HCT116 (cell line): ENCODE measurements around the gene KPNA1. TPM values are rescaled to one million over a fixed set of nuclear protein-coding genes. Genes with fewer than 3 reads are reported as not detected.

ENCODE experiments used
- ATAC-seq: fragments of 200-7000 bp; cut with Tn5 transposase; 2 replicates; pipeline ENCODE4 v1.9.1; 2020; ENCODE audit warnings: mild to moderate bottlenecking, moderate library complexity
- BruUV-seq: library from RNA; stranded (reverse); fragments of 400-500 nt; replicated peaks from 2 replicates; lab custom pipeline; 2021; lab: Mats Ljungman, UMichigan
- CTCF ChIA-PET: fragments of 300-600 bp; sonication (Branson Sonifier 250); formaldehyde crosslinking; loops from one replicate; lab custom pipeline; 2021; ENCODE audit warnings: antibody characterized with exemption; lab: Charles Lee
- POLR2A ChIA-PET: fragments of 300-600, 350-600 bp; sonication (Branson Sonifier 250); formaldehyde crosslinking; loops from one replicate; lab custom pipeline; 2021; ENCODE audit warnings: antibody characterized with exemption; lab: Charles Lee
- RAD21 ChIA-PET, 2 experiments: fragments of 300-600 bp; sonication (Branson Sonifier 250); formaldehyde crosslinking; loops; one replicate each; lab custom pipeline; 2023; ENCODE audit warnings: low total read pairs in 2 of 2; ENCODE audit not compliant: uncharacterized antibody in 2 of 2, unreplicated experiment in 2 of 2, low non-redundant PET in 1 of 2; lab: Charles Lee
- DNase-seq: peaks from one replicate; pipeline ENCODE4 v3.0.0-alpha.2; 2010; ENCODE audit warnings: low read depth, low spot score
- H2AFZ ChIP-seq: fragments of 200-600 bp; shearing (Covaris generic), sonication (generic); 2 replicates; pipeline ENCODE4 v1.6.1; 2017; ENCODE audit warnings: low read depth, mixed run types, mixed read lengths, antibody characterized with exemption, low read length; ENCODE audit not compliant: poor library complexity, severe bottlenecking
- H3K27ac ChIP-seq: 2 replicates; pipeline ENCODE4 v1.5.1; 2012; ENCODE audit warnings: low read depth, low read length
- H3K27me3 ChIP-seq: fragments of 200-600 bp; sonication (generic); 2 replicates; pipeline ENCODE4 v1.6.1; 2016; ENCODE audit warnings: mixed run types, low read length, mixed read lengths; ENCODE audit not compliant: insufficient read depth
- H3K36me3 ChIP-seq, 2 experiments: fragments of 200-500 bp in 1 of 2; fragments of 200-600 bp in 1 of 2; sonication (Bioruptor generic) in 1 of 2; sonication (generic) in 1 of 2; 2 replicates each; pipeline versions ENCODE4 v1.5.1 to v1.6.1; 2014 to 2016; ENCODE audit warnings: low read length in 2 of 2, inconsistent platforms in 1 of 2, mixed read lengths in 1 of 2, mixed run types in 1 of 2; ENCODE audit not compliant: insufficient read depth in 2 of 2, control insufficient read depth in 1 of 2
- H3K4me1 ChIP-seq, 2 experiments: fragments of 200-600 bp in 1 of 2; sonication (generic) in 1 of 2; 2 replicates each; pipeline versions ENCODE4 v1.5.1 to v1.6.1; 2012 to 2017; ENCODE audit warnings: low read length in 2 of 2, inconsistent platforms in 1 of 2, mild to moderate bottlenecking in 1 of 2, mixed read lengths in 1 of 2, mixed run types in 1 of 2, moderate library complexity in 1 of 2; ENCODE audit not compliant: insufficient read depth in 2 of 2, control insufficient read depth in 1 of 2
- H3K4me2 ChIP-seq: fragments of 200-600 bp; sonication (generic); 2 replicates; pipeline ENCODE4 v1.6.1; 2017; ENCODE audit warnings: mixed run types, low read length, mixed read lengths
- H3K4me3 ChIP-seq, 2 experiments: fragments of 200-600 bp in 1 of 2; sonication (generic) in 1 of 2; replicated peaks in 1 of 2; 2 replicates each; pipeline ENCODE4 v1.5.1; 2011 to 2016; ENCODE audit warnings: low read length in 2 of 2, control low read depth in 1 of 2, low read depth in 1 of 2, mild to moderate bottlenecking in 1 of 2, mixed read lengths in 1 of 2, mixed run types in 1 of 2
- H3K79me2 ChIP-seq: fragments of 200-600 bp; sonication (generic); 2 replicates; pipeline ENCODE4 v1.6.1; 2017; ENCODE audit warnings: mild to moderate bottlenecking, mixed run types, low read length, moderate library complexity, mixed read lengths; ENCODE audit not compliant: insufficient read depth
- H3K9ac ChIP-seq: fragments of 200-600 bp; sonication (generic); 2 replicates; pipeline ENCODE4 v1.6.1; 2016; ENCODE audit warnings: low read length, mixed read lengths
- H3K9me2 ChIP-seq: fragments of 200-600 bp; sonication (generic), shearing (Covaris generic); 2 replicates; pipeline ENCODE4 v1.6.1; 2017; ENCODE audit warnings: mixed run types, mild to moderate bottlenecking, moderate library complexity; ENCODE audit not compliant: insufficient read depth
- H3K9me3 ChIP-seq, 2 experiments: fragments of 200-500 bp in 1 of 2; fragments of 200-600 bp in 1 of 2; sonication (Bioruptor generic) in 1 of 2; sonication (generic) in 1 of 2; 2 replicates each; pipeline ENCODE4 v1.6.1; 2014 to 2017; ENCODE audit warnings: low read length in 2 of 2, mixed read lengths in 2 of 2, inconsistent platforms in 1 of 2, low read depth in 1 of 2, mild to moderate bottlenecking in 1 of 2, mixed run types in 1 of 2, moderate library complexity in 1 of 2; ENCODE audit not compliant: control insufficient read depth in 1 of 2, insufficient read depth in 1 of 2
- H4K20me1 ChIP-seq: fragments of 200-600 bp; sonication (generic), shearing (Covaris generic); 2 replicates; pipeline ENCODE4 v1.6.1; 2017; ENCODE audit warnings: mixed run types, mild to moderate bottlenecking, moderate library complexity; ENCODE audit not compliant: insufficient read depth
- ATF3 ChIP-seq: IDR thresholded peaks from 2 replicates; pipeline ENCODE4 v1.6.1; 2012
- CBX3 ChIP-seq: IDR thresholded peaks from 2 replicates; pipeline ENCODE4 v1.6.1; 2012; ENCODE audit warnings: low read depth
- CTCF ChIP-seq, 3 experiments: fragments of 200-600 bp in 1 of 3; sonication (generic) in 1 of 3; IDR thresholded peaks in 2 of 3; conservative IDR thresholded peaks in 1 of 3; 2 replicates each; pipeline ENCODE4 v1.5.1; 2012 to 2017; ENCODE audit warnings: low read depth in 2 of 3, low read length in 2 of 3, antibody characterized with exemption in 1 of 3, borderline replicate concordance in 1 of 3, control low read depth in 1 of 3, mild to moderate bottlenecking in 1 of 3, mixed read lengths in 1 of 3, mixed run types in 1 of 3, moderate library complexity in 1 of 3; ENCODE audit not compliant: insufficient read depth in 1 of 3
- EGR1 ChIP-seq: IDR thresholded peaks from 2 replicates; pipeline ENCODE4 v1.6.1; 2012; ENCODE audit warnings: low read depth
- ELF1 ChIP-seq: IDR thresholded peaks from 2 replicates; pipeline ENCODE4 v1.6.1; 2012; ENCODE audit warnings: low read depth, borderline replicate concordance
- EZH2phosphoT487 ChIP-seq: fragments of 200-600 bp; IDR thresholded peaks from 2 replicates; pipeline ENCODE4 v1.6.1; 2018; ENCODE audit warnings: antibody characterized with exemption, borderline replicate concordance
- JUND ChIP-seq: IDR thresholded peaks from 2 replicates; pipeline ENCODE4 v1.6.1; 2012
- MAX ChIP-seq: IDR thresholded peaks from 2 replicates; pipeline ENCODE4 v1.6.1; 2012
- POLR2A ChIP-seq: IDR thresholded peaks from 2 replicates; pipeline ENCODE4 v1.7.0; 2011; ENCODE audit warnings: borderline replicate concordance; ENCODE audit not compliant: insufficient read depth, insufficient read length; ENCODE audit errors: extremely low read depth
- POLR2AphosphoS5 ChIP-seq: IDR thresholded peaks from 2 replicates; pipeline ENCODE4 v1.6.1; 2011; ENCODE audit warnings: mild to moderate bottlenecking, low read depth, low read length, moderate library complexity
- RAD21 ChIP-seq: IDR thresholded peaks from 2 replicates; pipeline ENCODE4 v1.6.1; 2012; ENCODE audit warnings: low read depth, mild to moderate bottlenecking
- SIN3A ChIP-seq: IDR thresholded peaks from 2 replicates; pipeline ENCODE4 v1.6.1; 2012; ENCODE audit warnings: low read depth
- SRF ChIP-seq: IDR thresholded peaks from 2 replicates; pipeline ENCODE4 v1.6.1; 2012; ENCODE audit warnings: low read depth
- TCF7L2 ChIP-seq: IDR thresholded peaks from 2 replicates; pipeline ENCODE4 v1.7.0; 2011; ENCODE audit warnings: borderline replicate concordance, inconsistent platforms; ENCODE audit not compliant: insufficient read depth, insufficient read length; ENCODE audit errors: extremely low read depth
- YY1 ChIP-seq: IDR thresholded peaks from 2 replicates; pipeline ENCODE4 v1.6.1; 2011; ENCODE audit warnings: low read length, low read depth, moderate library complexity, mild to moderate bottlenecking; ENCODE audit not compliant: insufficient replicate concordance; ENCODE audit errors: extremely low read depth
- ZBTB33 ChIP-seq: IDR thresholded peaks from 2 replicates; pipeline ENCODE4 v1.6.1; 2011; ENCODE audit warnings: mild to moderate bottlenecking, low read length, moderate library complexity; ENCODE audit not compliant: insufficient replicate concordance; ENCODE audit errors: extremely low read depth
- ZFX ChIP-seq: fragments of 450-650 bp; IDR thresholded peaks from 2 replicates; pipeline ENCODE4 v1.6.1; 2017
- intact Hi-C: fragments of 100-400 bp; cut with micrococcal nuclease; formaldehyde crosslinking; loops from 2 replicates; pipeline ENCODE4 v1.10.0; 2022
- total RNA-seq: library from RNA; stranded (reverse); gene quantifications from one replicate; pipeline ENCODE4 v1.2.1, GENCODE V29; 2021; ENCODE audit not compliant: unreplicated experiment

Gene KPNA1
- total RNA-seq, 1 experiment from 2014 or later: 73.4 TPM

- no peak overlapping the region for H3K4me2 ChIP-seq
- H3K27me3 ChIP-seq: no peaks in the 10 kb centered on the region
- ChIA-PET RAD21 (no interaction called here), CTCF (interaction anchor here (1.1 kb wide), 1 partner anchor 22 kb away, joined by 3 read pairs; the partner anchor contains the start of gene FAM162A), POLR2A (no interaction called here)
- H3K4me3 ChIP-seq: no peak overlapping the region
- H3K9me3 ChIP-seq: no peaks in the 10 kb centered on the region
- TF ChIP-seq ZBTB33: no peak
- no peak for TF ChIP-seq MAX
- no peak for TF ChIP-seq POLR2AphosphoS5
- TF ChIP-seq TCF7L2: no peak
- TF ChIP-seq SRF: no peak
- TF ChIP-seq SIN3A: no peak
- DNase-seq: no peak
- peaks cover 28 to 42% of the 10 kb centered on the region in 2 experiments for H3K36me3 ChIP-seq
- no peak overlapping the region for H3K27ac ChIP-seq
- H4K20me1 ChIP-seq: no peaks in the 10 kb centered on the region; the same call in 1 of the 2 replicates
- H3K4me1 ChIP-seq: no peaks in the 10 kb centered on the region
- no peak overlapping the region for H2AFZ ChIP-seq
- no peaks in the 10 kb centered on the region for H3K9me2 ChIP-seq
- no peak overlapping the region for H3K9ac ChIP-seq
- peaks cover 1% of the 10 kb centered on the region; the same call in 1 of the 2 replicates for H3K79me2 ChIP-seq
- ATAC-seq: no peak
- intact Hi-C loops: no loop called here
- BruUV-seq: no TSS peak
Observed at GRCh38 chr3:122406198-122406597, 108.5 kb downstream of the KPNA1 start.

GRCh38 chr3:122405015-122405414 is 109.7 kb downstream of the KPNA1 start:
- Histone ChIP-seq H3K9ac (no peak overlapping the region), H3K9me2 (no peaks in the 10 kb centered on the region), H2AFZ (no peak overlapping the region), H3K27me3 (no peaks in the 10 kb centered on the region), H3K79me2 (peaks cover 7% of the 10 kb centered on the region; the same call in 1 of the 2 replicates), H3K36me3 (peaks cover 18 to 42% of the 10 kb centered on the region in 2 experiments), H3K9me3 (no peaks in the 10 kb centered on the region), H3K27ac (no peak overlapping the region), H3K4me1 (no peaks in the 10 kb centered on the region), H3K4me2 (no peak overlapping the region), H3K4me3 (no peak overlapping the region), H4K20me1 (no peaks in the 10 kb centered on the region; the same call in 1 of the 2 replicates)
- ChIA-PET CTCF (interaction anchor here (1.1 kb wide), 1 partner anchor 21 kb away, joined by 3 read pairs; the partner anchor contains the start of gene FAM162A), RAD21 (no interaction called here), POLR2A (no interaction called here)
- ATAC-seq: no peak
- TF ChIP-seq POLR2AphosphoS5 (no peak), ATF3 (no peak), POLR2A (no peak), JUND (no peak), CBX3 (no peak), SIN3A (no peak), RAD21 (no peak), YY1 (no peak), SRF (no peak), ZFX (no peak), EZH2phosphoT487 (no peak), EGR1 (no peak), CTCF (IDR thresholded peaks at IDR 0.05 in 2 of 3, conservative IDR thresholded peaks at IDR 0.05 in 1 of 3; ENCODE audit: borderline replicate concordance in 1 of 3, insufficient read depth in 1 of 3, low read depth in 2 of 3, low read length in 2 of 3) (no peak), ELF1 (no peak)
- DNase-seq: no peak
- no TSS peak for BruUV-seq
- intact Hi-C loops: no loop called here
